Measurements from ENCODE around the gene INPP4A.

The INPP4A gene

DNA sequence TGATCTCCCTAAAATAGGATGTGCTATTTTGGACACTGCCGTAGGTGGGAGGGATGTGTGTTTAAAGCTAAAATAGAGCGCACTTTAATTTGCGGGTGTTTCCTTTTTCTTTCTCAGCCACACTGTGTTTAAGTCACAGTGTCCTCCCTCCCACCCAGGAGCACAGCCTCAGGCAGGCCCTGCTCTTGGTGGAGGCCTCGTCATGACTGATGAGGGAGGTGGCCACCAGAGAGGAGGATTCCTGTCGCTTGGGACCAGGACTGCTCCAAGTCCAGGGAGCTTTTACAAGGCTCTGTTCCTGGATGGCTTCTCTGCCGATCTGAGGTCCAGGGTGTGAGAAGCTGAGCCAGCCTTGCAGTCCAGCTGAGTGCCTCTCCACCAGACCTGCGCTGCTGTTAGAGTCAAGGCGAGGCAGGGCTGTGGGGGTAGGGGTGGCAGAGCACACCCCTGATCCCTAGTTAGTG, 33.5 kb downstream of the INPP4A start:
- no peak for DNase-seq

DNA sequence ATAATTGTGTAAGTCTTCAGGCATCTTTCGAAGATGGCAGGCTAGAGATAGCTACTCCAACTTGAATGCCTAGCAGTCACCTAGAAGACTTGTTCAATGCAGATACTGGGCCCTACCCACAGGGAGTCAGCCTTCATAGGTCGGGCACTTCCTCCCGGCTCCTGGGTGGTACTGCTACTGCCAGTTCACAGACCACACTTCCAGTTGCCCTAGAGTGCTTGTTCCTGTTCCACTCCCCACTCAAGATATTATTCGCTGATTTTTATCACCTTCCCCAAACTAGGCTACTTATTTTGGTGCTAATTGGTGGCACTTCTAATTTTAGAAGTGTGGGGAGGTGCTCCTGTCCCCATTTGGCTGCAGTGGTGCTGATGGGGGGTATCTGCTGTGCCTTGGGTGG, 34.2 kb downstream of the INPP4A start:
- DNase-seq = no peak

GRCh38 chr2:98479371-98479770, 34.7 kb downstream of the INPP4A start:
- DNase-seq = no peak

- DNase-seq = peak; percentile 63
These were observed 35.4 kb downstream of the INPP4A start for GRCh38 chr2:98479959-98480524.

DNA sequence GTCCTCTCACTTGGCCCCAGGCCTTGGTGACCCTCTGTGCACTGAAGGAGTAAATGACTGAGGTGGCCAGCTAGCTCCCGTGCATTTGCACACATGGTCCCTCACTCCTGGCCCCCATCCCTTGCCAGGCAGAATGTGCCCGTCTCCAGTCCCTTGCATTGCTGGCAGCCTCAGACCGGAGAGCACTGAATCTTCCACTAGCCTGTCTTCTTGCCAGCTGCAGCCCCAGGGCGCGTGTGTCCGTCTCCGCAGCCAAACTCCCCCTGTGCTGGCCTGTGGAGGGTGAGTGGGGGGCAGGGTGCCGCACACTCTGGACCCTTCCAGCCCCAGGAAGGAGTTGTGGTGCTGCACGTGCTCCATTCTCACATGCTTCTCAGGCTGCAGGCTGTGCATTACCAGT, 35.9 kb downstream of the INPP4A start:
- no peak for DNase-seq

- no peak for DNase-seq
These were observed 37.7 kb downstream of the INPP4A start for GRCh38 chr2:98482362-98482761.

DNA sequence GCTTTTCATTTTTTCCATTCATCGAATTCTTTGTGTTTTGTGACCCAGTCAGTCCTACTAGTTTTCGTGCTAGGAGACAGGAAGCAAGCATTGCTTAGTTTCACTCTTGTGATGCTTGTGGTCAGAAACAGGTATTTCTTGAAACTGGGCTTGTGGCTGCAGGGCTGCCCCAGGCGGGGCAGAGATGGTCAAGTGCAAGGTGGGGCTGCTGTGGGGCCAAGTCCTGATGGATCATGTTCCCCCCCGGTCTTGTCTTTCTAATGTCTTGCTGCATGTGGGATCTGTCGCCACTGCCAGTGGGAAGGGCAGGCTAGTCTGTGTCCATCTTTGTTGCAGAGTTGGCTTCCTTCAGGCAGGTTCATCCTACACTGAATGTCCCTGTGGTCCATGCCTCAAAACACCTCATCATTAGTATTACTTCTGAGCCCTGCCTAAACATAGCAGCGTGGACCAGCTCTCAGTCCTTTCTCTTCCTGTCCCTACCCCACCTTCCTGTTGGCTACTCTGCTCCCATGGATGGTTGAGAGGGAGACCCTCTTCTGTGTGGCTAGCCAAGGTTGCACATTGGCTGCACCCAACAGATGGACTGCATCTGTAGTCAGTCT, 38.7 kb downstream of the INPP4A start:
- no peak for DNase-seq

- DNase-seq = no peak
These were observed 39.5 kb downstream of the INPP4A start for GRCh38 chr2:98484121-98484557.

DNA sequence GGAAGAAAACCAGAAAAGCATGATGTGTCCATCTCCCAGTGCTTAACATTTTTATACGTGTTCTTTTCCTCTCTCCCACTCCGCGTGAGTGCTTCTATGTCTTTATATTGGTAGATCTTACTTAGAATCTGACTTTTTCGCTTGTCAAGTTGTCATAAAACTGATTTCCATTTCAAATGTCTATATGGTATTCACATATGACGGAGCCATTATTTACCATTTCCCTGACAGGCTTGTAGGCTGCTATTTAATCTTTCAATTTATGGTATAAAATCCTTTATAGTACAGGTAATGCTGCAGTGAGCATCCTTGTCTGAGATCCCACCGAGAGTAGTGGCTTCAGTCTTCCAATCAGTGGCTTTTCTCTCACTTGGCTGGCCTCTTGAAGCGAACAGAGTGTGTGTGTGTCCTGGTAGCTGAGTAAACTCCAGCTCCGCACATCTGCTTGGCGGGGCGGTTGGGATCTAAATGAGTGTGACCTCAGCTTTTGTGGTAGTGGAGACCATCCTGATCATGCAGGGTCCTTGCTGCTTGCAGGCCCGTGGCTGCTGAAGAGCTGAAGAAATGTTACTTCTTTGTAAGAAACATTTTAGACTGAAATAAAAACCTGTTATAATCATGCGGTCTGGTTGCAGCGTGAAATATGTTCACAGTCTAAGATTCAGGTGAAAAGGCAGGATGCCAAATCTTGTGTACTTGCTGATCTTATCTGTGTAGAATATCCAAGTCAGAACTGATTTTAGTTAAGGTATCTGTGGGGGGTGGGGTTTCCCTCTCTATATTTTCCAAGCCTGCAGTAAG, 40.2 kb downstream of the INPP4A start:
- DNase-seq = no peak

DNA sequence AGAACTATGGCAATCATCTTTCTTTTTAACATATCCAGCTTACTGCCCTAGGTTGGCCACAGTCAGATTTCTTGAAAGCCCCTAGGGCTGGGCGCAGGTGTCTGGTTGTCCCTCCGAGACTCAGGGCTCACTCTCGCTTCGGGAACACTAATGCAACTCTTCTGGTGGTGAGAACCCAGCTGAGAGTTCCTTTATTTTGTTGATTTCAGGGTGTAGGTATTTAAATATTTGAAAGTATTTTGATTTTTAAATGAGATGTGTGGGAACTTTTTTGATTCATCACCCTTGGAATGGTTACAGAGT, 40.7 kb downstream of the INPP4A start:
- DNase-seq = no peak

DNA sequence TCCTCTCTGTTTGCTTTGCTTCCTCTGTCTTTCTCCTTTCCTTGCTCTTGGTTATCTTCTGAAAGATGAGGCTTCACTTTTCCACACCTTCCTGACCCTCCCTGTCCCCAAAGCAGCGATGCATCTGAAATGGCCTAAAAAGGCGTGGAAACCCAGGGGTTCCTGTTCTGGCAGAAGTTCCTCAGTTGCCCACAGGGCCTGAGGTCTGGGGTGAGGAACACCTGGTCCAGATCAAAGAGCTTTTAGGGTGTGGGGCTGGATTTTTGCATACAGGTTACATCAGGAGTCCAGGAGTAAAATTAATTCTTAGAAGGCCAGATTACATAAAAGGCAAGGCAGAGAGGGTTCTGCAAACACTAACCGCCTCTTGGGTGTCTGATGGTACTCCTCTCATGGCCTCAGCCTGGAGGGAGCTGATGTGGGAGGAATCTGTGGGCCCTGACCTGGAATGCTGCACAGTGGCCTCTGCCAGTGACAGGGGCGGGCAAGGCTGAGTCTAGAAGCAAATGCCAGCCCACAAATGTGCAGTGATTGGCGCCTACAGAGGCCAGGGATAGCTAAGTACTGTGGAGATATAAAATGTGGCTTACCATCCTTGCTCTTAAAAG, 41.8 kb downstream of the INPP4A start:
- no peak for DNase-seq

DNA sequence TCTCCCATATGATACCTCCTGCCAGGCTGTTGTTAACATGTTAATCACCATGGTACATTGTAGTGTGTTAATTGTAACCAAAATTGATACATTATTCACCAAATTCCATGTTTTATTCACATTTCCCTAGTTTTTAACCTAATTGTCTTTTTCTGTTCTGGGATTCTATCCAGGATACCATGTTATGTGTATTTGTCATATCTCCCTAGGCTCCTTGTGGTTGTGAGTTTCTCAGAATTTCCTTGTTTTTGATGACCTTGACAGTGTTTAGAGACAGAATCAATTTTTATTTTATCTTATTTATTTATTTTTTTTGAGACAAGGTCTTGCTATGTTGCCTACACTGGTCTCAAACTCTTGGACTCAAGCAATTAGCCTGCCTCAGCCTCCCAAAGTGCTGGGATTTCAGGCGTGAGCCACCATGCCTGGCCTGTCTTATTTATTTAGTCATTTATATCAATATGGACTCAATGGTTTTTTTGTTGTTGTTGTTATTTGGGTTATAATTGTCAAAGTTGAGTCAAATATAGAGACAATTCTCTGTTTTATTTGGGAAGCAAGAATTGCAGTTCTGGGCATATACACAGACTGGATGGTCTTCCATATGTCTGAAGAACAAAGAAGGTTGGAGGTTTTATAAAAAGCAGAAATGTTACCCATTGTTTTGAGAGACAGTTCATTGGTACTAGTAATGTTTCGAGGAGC, 42.6 kb downstream of the INPP4A start:
- DNase-seq = no peak

DNA sequence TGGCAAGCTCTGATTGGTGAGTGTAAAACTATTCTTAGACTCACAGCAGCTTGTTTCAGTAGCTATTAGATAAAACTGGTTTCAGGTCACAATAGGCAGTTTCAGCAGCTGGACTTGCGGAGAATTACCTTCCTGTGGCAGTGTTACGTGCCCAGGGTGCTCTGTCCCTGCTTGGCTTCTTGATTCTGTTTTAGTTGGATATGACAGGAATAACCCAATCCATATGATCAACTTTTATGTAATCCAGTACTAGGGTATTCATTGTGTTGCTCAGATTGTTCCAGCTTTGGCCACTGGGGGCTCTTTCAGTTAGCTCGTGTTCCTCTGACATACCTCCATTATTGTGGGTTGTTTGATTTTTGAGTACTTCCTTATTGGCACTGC, 43.1 kb downstream of the INPP4A start:
- DNase-seq = no peak

DNA sequence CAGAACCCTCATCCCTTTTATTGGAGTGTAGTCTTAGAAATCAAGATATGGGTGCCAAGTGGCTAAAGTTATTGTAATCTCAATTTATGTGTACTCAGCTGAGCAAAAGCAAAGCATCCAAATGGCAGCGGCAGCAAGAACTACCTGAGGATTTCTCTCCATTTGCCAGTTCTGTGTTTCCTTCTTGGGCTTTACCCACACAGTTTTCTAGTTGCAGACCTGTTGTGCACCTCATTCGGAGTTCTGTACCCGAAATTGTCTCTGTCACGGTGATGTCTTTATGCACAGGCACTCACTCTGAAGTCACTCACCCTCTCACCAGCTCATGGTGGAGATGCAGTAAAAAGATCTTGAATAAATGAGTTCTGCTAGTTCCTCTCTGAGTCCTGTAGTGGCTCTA, 43.6 kb downstream of the INPP4A start:
- DNase-seq = no peak

DNA sequence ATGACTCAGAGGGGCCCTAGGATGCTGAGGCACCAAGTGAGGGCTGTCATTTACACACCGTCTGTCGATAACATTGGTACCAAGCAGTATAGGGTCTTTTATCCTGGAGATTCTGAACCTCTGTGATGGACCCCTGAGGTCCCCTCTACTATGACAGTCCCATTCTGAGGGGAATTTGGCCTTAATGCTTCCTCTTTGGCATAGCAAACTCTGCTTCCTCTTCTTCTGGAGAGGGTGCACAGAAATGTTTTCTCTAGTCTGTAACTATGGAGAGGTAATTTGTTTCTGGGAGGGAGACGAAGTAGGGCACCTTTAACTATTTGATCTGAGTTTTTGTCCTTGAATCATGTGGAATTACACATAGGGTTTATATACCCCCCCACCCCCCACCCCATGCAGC, 44.8 kb downstream of the INPP4A start:
- DNase-seq = no peak

- no peak for DNase-seq
These were observed 45.6 kb downstream of the INPP4A start for GRCh38 chr2:98489971-98490962.

DNA sequence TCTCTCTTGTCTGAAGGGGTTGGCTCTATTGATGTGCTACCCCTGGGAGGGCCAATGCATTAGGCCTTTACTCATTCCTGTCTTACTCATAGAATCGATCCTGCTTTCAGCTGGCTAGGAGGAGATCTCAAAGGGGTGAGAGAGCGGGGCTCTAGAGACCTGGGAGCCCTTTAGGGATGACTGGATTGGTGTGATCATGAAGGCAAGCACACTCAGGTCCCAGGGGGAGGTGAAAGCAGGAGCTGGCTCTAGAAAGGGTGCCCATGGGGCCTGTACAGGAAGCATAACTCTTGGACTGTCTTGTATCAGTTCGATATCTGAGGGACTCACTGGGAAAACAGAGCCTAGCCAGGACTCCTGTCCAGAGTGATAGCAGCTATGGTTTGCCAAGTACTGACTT, 47.8 kb downstream of the INPP4A start:
- DNase-seq = no peak

DNA sequence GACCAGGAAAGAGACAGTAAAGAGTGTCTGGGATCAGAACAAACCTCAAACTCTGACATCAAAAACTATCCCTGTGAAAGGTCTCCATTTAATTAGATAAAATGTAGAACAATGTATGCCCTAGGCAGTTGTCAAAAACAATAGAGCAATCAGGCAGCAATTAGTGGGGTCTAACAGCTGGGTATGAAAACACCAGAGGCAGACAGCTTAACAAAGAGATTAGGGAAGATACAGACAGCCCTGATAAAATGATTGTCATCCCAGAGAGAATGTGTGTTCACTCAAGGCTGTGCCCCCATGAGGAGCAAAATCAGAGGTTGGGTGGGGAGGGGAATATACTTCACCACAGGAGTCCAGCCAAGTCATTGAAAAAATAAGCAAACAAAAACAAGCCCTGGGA, 50.0 kb downstream of the INPP4A start:
- no peak for DNase-seq

DNA sequence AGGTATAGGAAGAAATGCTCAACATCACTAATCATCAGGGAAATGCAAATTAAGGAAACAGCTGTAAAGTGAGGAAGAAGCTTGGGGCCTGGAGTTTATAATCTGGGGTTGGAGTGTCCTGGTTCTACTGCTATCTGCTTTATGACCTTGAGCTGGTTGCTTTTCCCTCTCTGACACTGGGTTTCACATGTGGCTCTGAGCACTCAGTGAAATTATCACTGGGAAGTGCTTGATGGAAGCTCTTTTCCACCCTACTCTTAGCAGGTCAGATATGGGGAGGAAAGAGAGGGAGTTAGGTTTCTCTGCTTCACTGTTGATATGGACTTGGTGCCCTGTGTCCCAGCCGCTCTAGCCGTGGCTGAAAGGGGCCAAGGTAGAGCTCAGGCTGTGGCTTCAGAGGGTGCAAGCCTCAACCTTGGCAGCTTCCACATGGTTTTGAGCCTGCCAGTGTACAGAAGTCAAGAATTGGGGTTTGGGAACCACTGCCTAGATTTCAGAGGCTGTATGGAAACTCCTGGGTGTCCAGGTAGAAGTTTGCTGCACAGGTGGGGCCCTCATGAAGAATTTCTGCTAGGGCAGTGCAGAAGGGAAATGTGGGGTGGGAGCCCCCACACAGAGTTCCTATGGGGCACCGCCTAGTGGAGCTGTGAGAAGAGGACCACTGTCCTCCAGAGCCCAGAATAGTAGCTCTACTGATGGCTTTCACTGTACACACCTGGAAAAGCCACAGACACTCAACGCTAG, 52.3 kb downstream of the INPP4A start:
- DNase-seq = no peak

- no peak for DNase-seq
These were observed 54.2 kb downstream of the INPP4A start for GRCh38 chr2:98498703-98499440.

GRCh38 chr2:98500561-98500960, 55.9 kb downstream of the INPP4A start:
- no peak for DNase-seq

All from stimulated activated CD4-positive, alpha-beta T cell treated with anti-CD3 and anti-CD28 coated beads, Interleukin-1b, Interleukin-23, amount 100 ng/mL, for 48 hours (primary cell).